ENCODE data around the gene SLC17A8. TPM values are rescaled to one million over a fixed set of nuclear protein-coding genes. Genes with fewer than 3 reads are reported as not detected.
"Not testable (repeated sequence)": the region's sequence is repeated elsewhere in the genome, so short reads cannot be mapped to it uniquely, and the experiment has no call there.

Gene SLC17A8
- polyA plus RNA-seq (not detected in 3 replicates), polyA minus RNA-seq (not detected in 3 replicates)
- not detected for polyA plus RNA-seq (2011; ENCODE audit: low read depth)
- not detected in 2 replicates for polyA plus RNA-seq (2011; cell fraction: cytosol; rRNA removed)
- not detected in 2 replicates for polyA plus RNA-seq (2011; cell fraction: nucleus; rRNA removed)
- polyA plus RNA-seq (2012; ENCODE audit: low replicate concordance), result not detected in 2 replicates
- polyA minus RNA-seq (2011; cell fraction: cytosol; rRNA and poly(A)+ RNA removed), result not detected
- not detected in 2 replicates for polyA minus RNA-seq (2011; cell fraction: nucleus; rRNA and poly(A)+ RNA removed)

DNA sequence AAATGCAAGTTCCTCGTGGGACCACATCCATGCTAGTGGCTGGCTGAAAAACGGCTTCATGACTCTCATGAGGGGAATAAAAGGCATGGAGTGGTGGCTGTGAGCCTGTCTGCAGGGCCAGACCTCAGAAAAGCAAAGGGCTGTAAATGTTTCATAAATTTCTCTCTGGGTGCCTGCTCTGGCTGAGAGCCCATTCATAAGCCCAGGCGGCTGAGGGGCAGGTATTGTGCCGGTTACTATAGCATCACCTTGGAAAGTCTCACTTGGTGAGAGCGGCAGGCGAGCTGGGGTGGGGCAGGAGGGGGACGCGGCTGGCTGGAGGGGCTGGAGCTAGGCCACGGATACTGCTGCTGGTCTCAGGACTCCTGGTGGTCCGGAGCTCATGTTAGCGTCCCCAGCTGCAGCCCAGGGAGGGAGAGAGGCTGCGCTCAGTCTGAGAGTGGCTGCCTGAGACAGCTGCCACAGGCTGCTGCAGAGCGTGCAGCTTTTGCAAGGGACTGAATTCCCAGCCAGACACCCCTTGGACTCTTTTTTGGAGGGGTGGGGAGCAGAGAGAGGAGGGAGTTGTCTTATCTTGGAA lies at the start of gene SLC17A8:
TSS of gene SLC17A8 (plus strand) at position 431 of the 580 bp plus-strand sequence. CDS start 318 bp downstream, outside the sequence.
- H3K4me3 ChIP-seq (ENCODE audit: control insufficient read depth in 2 of 3, extremely low read depth in 1 of 3, insufficient read depth in 2 of 3, low read depth in 1 of 3, low read length in 3 of 3), result no peak within 1 kb of the TSS
- H3K27me3 ChIP-seq (ENCODE audit: control insufficient read depth, extremely low read depth, insufficient read depth, low read length), result peaks cover 7% of the 10 kb centered on the region
- TF ChIP-seq, protein P1, sequence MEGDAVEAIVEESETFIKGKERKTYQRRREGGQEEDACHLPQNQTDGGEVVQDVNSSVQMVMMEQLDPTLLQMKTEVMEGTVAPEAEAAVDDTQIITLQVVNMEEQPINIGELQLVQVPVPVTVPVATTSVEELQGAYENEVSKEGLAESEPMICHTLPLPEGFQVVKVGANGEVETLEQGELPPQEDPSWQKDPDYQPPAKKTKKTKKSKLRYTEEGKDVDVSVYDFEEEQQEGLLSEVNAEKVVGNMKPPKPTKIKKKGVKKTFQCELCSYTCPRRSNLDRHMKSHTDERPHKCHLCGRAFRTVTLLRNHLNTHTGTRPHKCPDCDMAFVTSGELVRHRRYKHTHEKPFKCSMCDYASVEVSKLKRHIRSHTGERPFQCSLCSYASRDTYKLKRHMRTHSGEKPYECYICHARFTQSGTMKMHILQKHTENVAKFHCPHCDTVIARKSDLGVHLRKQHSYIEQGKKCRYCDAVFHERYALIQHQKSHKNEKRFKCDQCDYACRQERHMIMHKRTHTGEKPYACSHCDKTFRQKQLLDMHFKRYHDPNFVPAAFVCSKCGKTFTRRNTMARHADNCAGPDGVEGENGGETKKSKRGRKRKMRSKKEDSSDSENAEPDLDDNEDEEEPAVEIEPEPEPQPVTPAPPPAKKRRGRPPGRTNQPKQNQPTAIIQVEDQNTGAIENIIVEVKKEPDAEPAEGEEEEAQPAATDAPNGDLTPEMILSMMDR (optimal IDR thresholded peaks at IDR 0.05 in 1 of 3, IDR thresholded peaks at IDR 0.05 in 1 of 3, conservative IDR thresholded peaks at IDR 0.05 in 1 of 3; ENCODE audit: extremely low read depth in 1 of 3, insufficient read depth in 2 of 3, low read length in 3 of 3), result no peak
- TF ChIP-seq EZH2 (IDR thresholded peaks at IDR 0.05; ENCODE audit: low read length), result no peak
- no peak within 1 kb of the TSS for H3K27ac ChIP-seq (ENCODE audit: control insufficient read depth, insufficient read depth, low read length)
- no peaks in the 10 kb centered on the region for H4K20me1 ChIP-seq (ENCODE audit: control insufficient read depth, extremely low read depth, insufficient read depth, low read length)
- DNase-seq (ENCODE audit: low read depth, low spot score) (no peak), FAIRE-seq (no peak)
- peaks cover 11% of the 10 kb centered on the region for H3K4me1 ChIP-seq (ENCODE audit: control insufficient read depth, extremely low read depth, insufficient read depth, low read length)
- no peak within 1 kb of the TSS for H2AFZ ChIP-seq (ENCODE audit: control insufficient read depth, low read length)
- no peak within 1 kb of the TSS for H3K4me2 ChIP-seq (ENCODE audit: control insufficient read depth, extremely low read depth, insufficient read depth, low read depth, low read length)
- H3K9me1 ChIP-seq (ENCODE audit: control insufficient read depth, extremely low read depth, insufficient read depth, low read length), result no peaks in the 10 kb centered on the region
- no peak within 1 kb of the TSS for H3K9ac ChIP-seq (ENCODE audit: control insufficient read depth, extremely low read depth, insufficient read depth, low read length)
- H3K79me2 ChIP-seq (ENCODE audit: control insufficient read depth, insufficient read depth, low read length), result no peaks in the 10 kb centered on the region
- no peaks in the 10 kb centered on the region for H3K36me3 ChIP-seq (ENCODE audit: control insufficient read depth in 2 of 2, extremely low read depth in 1 of 2, insufficient read depth in 2 of 2, low read length in 2 of 2)
- no peaks in the 10 kb centered on the region for H3K9me3 ChIP-seq (ENCODE audit: control insufficient read depth, low read depth, low read length)
- dilution Hi-C loops (cut with MboI; ENCODE audit: extremely low pct_ligation_motif_present, low sequenced_read_pairs), result no loop called here

DNA sequence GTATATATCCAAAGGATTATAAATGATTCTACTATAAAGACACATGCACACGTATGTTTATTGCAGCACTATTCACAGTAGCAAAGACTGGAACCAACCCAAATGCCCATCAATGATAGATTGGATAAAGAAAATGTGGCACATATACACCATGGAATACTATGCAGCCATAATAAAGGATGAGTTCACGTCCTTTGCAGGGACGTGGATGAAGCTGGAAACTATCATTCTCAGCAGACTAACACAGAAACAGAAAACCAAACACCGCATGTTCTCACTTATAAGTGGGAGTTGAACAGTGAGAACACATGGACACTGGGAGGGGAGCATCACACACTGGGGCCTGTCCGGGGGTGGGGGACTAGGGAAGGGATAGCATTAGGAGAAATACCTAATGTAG lies 48.7 kb upstream of the SLC17A8 start:
- H3K27ac ChIP-seq (ENCODE audit: control insufficient read depth, insufficient read depth, low read length); H3K9ac ChIP-seq (ENCODE audit: control insufficient read depth, extremely low read depth, insufficient read depth, low read length); H3K9me1 ChIP-seq (ENCODE audit: control insufficient read depth, extremely low read depth, insufficient read depth, low read length); H3K9me3 ChIP-seq (ENCODE audit: control insufficient read depth, low read depth, low read length); H3K4me2 ChIP-seq (ENCODE audit: control insufficient read depth, extremely low read depth, insufficient read depth, low read depth, low read length); H4K20me1 ChIP-seq (ENCODE audit: control insufficient read depth, extremely low read depth, insufficient read depth, low read length); DNase-seq (ENCODE audit: low read depth, low spot score); H3K79me2 ChIP-seq (ENCODE audit: control insufficient read depth, insufficient read depth, low read length); H3K4me3 ChIP-seq (ENCODE audit: control insufficient read depth in 2 of 3, extremely low read depth in 1 of 3, insufficient read depth in 2 of 3, low read depth in 1 of 3, low read length in 3 of 3); H3K27me3 ChIP-seq (ENCODE audit: control insufficient read depth, extremely low read depth, insufficient read depth, low read length); H3K4me1 ChIP-seq (ENCODE audit: control insufficient read depth, extremely low read depth, insufficient read depth, low read length); dilution Hi-C loops (cut with MboI; ENCODE audit: extremely low pct_ligation_motif_present, low sequenced_read_pairs); FAIRE-seq; H3K36me3 ChIP-seq (ENCODE audit: control insufficient read depth in 2 of 2, extremely low read depth in 1 of 2, insufficient read depth in 2 of 2, low read length in 2 of 2); H2AFZ ChIP-seq (ENCODE audit: control insufficient read depth, low read length): not testable (repeated sequence)

Data from keratinocyte (primary cell).